Forelimb muscle (tissue), 1 donor: ENCODE results near the gene RAB3D. TPM values are rescaled to one million over a fixed set of nuclear protein-coding genes. Genes with fewer than 3 reads are reported as not detected.

Experiments
- DNase-seq: peaks from one replicate; pipeline ENCODE4 v3.0.0-alpha.2; 2013; ENCODE audit warnings: low read depth
- polyA plus RNA-seq: library from polyadenylated mRNA; unstranded; fragments of 120-200 nt; gene quantifications from one replicate; pipeline ENCODE4 v1.2.1, GENCODE V29; 2013; ENCODE audit not compliant: insufficient read length

RAB3D gene
- polyA plus RNA-seq, 1 donor = 5.2 TPM

DNA sequence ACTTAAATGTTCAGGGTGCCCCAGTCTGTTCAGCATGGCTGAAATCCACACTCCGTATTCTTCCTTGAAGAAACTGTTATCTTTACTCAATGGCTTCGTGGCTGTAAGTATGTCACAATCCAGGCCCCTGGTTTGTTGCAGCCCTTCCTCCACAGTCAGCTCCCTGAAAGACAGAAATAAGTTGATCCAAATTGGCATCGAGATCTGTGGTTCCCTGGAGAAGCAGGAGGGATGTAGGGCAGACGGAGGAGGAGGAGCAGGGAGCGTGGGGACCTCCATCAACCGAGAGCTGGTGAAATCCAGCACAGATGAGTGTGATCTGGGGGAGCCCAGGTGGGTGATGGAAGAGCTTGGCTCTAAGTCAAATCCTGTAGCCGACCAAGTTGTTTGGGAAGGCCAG lies 43.2 kb downstream of the RAB3D start:
- DNase-seq = no peak

DNA sequence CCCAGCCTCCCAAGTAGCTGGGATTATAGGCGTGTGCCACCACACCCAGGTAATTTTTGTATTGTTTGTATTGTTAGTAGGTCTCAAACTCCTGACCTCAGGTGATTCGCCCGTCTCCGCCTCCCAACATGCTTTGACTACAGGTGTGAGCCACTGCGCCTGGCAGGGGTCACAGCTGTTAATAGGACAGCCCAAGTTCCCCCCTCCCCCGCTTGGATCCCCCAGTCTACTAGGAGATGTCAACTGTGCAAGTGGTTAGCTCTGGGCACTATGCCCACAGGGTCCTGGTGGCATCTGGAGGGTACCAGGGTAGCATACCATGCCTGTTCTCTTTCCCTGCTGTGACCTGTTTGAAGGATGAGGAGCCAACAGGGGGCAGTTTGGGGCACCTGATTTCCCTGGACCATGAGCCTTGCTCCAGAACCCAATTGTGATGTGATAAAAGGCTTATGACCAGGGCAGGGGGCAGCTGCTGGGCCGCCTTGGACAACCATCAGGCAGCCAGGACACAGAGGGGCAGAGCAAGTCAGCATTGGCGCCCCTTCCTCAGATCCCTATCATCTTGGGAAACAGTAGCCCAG lies 43.7 kb downstream of the RAB3D start, which contains the start of gene TSPAN16:
TSS of gene TSPAN16 (plus strand) at position 496 of the 581 bp plus-strand sequence. CDS start 138 bp downstream, outside the sequence.
- DNase-seq = no peak

DNA sequence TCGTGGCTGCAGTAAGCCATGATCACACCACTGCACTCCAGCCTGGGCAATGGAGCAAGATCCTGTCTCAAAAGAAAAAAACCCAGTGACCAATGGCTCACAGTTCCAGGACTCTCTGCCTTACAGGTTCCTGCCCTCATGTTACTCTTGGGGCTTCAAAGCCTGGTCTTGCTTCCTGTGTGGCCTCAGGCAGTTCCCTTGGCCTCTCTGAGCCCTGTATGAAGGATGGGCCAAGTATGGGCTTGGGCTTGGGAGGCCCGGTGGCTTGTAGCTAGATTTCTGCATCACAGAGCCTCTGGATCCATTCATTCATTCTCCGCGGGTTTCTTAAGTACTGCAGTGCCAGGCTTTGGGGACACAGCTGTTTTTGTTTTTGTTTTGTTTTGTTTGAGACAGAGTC lies 44.3 kb downstream of the RAB3D start:
- no peak for DNase-seq

DNA sequence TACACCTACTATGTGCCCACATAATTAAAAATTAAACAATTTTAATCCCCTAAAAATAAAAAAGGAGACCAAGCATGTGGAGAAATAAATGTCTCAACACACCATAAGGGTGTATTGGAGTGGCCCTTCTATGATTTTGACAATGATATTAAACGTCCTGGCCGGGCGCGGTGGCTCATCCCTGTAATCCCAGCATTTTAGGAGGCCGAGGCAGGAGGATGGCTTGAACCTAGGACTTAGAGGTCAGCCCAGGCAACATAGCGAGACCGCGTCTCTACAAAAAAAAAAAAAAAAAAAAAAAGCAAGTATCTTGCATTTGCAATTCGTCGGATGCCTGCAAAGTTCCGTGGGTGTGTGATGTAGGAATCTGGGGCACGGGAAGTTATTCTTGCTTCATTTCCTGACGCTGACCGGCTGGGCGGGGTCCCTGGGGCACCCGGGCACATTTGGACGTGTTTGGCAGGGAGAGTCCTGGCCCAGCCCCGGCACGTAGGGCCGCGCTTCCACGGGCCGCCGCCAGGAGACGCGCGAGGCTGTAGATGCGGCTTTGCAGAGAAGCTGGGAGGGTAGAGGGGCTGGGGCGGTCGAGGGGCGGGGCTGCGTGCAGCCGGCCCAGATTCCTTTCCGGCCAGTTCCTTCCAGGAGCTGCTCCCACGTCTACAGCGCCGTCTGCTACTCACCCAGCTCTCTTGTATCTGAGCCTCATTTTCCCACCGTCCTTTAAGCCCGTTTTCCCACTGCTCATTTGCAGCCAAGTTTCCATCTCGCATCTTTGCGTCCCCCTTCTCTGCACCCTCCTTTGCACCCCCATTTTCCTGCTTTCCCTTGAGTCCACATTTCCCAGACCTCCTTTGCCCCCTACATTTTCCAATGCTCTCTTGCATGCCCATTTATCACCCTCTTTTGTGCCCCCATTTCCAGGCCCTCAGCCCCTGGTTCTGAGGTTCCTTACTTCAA lies 45.7 kb downstream of the RAB3D start:
- peak; percentile 62 for DNase-seq

DNA sequence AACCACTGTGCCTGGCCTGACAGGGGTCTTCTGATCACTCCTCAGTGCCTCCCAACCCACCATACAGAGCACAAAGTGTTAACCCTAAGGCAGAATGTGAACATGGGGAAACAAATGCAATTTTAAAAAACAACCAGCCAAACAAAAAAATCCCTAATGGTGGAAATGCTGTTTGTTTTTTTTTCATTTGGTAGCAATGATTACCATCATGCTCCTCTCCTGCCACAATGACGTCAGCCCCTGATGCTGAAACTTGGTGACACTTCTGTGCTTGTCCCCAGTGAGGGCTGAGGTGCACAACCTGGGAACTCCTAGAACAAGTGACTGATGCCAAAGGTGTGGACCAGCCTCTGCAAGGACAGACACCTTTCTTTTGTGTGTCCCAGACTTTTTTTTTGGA lies 47.5 kb downstream of the RAB3D start:
- DNase-seq = no peak

DNA sequence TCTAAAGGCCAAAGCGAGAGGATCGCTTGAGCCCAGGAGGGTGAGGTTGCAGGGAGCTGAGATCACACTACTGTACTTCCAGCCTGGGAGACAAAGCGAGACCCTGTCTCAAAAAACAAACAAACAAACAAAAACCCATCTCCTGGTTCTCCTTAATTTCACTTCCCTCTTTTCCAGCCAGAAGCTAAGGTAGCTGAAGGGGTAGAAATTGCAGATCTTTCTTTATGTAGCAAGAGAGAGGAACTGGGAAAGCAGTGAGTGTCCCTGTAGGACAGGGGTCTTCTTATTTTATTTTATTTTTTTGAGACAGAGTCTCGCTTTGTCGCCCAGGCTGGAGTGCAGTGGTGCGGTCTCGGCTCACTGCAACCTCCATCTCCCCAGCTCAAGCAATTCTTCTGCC lies 48.0 kb downstream of the RAB3D start:
- DNase-seq = no peak

DNA sequence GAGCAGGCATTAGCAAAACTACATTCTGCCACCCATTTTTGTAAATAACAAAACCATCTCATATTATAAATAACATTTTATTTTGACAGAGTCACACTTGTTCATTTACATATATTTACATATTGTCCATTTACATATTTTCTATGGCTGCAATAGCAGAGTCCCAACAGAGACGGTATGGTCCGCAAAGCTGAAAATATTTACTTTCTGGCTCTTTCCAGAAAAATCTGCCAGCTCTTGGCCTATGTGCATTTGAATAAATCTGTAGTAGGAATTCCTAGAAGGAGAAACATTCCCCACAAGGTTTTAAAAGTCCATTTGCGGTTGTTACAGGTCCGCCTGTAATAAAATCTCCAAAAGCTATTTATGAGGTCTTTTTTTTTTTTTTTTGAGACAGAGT lies 49.2 kb downstream of the RAB3D start:
- DNase-seq = no peak

DNA sequence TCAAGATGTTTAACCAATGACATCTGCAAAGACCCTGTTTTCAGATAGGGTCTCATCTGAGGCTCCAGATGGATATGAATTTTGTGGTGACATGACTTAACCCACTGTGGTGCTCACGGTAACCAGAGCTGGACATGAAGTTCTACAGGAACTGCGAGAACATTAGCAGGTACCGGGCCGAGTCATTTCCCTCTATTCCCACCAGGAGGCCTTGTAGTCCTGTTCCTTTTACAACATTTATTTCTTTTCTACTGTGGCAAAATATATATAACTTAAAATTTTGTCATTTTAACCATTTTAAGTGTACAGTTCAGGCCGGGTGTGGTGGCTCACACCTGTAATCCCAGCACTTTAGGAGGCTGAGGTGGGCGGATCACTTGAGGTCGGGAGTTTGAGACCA lies 51.1 kb downstream of the RAB3D start:
- DNase-seq = no peak

DNA sequence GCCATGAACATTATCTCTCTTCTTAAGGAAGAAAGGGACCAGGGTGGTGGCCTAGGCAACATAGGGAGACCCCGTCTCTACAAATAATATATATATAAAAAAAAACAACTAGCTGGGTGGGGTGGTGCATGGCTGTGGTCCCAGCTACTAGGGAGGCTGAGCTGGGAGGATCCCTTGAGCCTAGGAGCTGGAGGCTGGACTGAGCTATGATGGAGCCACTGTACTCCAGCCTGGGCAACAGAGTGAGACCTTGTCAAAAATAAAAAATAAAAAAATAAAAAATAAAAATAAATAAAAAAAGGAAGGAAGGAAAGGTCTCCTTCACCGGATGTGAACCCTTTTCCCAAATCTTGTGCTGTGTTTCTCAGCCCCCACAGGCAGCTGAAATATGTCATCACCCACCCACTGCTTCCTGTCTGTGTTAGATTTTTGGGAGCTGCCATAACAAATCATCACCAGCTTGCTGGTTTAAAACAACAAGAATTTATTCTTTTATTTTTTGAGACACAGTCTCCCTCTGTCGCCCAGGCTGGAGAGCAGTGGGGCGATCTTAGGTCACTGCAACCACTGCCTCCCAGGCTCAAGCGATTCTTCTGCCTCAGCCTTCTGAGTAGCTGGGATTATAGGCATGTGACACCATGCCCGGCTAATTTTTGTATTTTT lies 53.0 kb downstream of the RAB3D start:
- no peak for DNase-seq

DNA sequence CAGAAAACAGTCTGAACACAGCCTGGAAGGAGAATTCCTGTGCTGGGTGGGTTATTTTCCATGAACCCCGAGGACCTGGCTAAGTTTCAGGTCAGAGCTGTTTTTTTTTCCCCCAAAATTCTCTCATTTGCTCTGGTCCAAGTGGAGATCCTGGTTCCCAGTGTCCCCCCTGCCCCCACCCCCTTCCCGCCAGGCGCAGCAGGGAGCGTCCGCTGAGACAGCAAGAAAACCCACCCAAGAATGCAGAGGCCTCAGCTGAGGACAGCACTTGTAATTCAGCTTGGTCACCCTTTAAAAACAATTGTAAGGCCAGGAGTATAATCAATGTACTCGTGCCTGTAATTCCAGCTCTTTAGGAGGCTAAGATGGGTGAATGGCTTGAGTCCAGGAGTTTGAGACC lies 54.9 kb downstream of the RAB3D start:
- no peak for DNase-seq

DNA sequence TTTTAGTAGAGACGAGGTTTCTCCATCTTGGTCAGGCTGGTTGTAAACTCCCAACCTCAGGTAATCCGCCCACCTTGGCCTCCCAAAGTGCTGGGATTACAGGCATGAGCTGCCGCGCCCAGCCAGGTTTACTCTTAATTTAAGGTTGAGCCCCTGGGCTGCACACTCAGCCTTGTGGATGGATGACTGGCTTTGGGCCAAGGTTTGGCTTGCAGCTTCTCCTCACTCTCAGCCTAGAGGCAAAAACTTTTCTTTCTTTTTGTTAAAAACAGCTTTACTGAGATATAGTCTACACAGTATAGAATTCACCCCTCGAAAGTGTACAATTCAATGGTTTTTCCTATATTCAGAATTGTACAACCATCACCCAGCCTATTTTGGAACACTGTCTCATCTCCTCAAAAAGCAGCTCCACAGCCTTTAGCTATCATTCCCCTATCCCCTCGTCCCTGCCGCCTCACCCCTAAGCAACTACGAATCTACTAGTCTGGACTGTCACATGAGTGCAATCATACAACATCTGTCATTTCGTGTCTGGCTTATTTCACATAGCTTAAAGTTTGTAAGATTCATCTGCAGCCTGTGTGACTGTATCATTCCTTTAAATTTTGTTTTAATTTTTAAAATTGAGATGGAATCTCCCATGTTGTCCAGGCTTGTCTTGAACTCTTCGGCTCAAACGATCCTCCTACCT lies 58.0 kb downstream of the RAB3D start:
- no peak for DNase-seq

DNA sequence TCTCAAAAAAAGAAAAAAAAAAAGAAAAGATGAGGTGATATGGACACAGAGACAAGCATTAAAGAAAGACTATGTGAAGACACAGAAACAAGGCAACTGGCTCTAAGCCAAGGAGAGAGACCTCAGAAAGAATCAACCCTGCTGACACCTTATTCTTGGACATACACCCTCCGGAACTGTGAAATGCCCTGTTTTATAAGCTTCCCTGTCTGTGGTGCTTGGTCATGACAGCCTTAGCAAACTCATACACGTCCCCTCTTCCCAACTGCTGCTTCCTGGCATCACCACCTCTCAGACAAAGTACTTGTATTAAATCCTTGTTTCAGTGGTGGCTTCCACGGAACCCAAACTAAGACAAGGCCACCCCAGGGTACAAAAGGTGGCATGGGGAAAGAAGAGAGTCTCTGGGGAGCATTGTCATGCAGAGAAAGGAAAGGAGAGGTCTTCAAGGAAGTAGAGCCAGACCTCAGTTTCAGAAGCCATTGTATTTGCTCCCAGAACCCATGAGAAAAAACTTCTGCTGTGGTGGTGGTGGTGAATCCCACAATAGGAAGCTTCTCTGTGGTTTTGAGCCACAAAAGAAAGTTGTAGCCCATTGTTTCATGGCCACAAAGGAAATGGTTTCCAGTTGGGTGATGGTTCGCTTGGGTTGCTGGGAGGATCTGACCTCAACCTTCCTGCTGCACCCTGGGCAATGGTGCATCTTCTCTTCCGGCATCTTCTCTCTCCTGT lies 59.8 kb downstream of the RAB3D start:
- no peak for DNase-seq

DNA sequence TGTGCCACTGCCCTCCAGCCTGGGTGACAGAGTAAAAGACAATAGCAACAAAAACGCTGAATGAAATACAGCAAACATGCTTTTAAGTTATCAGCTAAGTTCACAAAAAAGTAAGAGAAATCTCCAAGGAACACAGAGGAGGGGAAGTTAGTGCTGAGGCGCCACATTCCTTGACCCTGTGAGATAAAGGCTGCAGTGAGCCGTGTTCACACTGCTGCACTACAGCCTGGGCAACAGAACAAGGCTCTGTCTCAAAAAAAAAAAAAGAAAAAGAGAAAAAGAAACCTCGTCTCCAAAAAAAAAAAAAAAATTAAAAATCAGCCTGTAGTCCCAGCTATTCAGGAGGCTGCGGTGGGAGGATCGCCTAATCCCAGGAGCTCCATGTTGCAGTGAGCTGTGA lies 60.8 kb downstream of the RAB3D start:
- no peak for DNase-seq

DNA sequence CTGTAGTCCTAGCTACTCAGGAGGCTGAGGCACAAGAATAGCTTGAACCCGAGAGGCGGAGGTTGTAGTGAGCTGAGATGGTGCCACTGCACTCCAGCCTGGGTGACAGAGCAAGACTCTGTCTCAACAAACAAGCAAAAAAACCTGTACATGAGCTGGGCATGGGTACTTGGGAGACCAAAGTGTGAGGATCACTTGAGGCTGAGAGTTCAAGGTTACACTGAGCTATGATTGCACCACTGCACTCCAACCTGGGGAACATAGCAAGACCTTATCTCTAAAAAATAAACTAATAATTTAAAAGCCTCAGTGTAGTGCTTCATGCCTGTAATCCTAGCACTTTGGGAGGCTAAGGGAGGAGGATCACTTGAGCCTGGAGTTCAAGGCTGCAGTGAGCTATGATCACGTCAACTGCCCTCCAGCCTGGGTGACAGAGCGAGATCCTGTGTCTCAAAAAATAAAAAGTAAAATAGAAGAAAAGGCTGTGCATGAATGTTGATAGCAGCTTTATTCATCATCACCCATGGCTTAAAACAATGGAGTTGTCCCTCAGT lies 64.8 kb downstream of the RAB3D start:
- no peak for DNase-seq

DNA sequence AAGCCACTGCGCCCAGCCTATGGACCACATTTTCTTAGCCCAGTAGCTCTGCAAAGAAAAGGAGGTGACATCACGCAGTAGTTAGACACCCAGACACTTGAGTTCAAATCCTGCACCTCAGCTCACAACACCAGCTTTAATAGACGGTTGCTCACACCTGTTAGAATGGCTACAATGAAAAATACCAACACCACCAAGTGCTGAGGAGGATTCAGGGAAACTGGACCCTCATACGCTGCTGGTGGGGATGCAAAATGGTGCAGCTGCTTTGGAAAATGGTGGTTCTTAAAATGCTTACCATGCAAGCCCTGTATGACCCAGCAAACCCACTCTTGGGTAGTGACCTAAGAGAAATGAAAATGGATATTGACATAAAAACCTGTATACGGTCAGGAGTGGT lies 65.5 kb downstream of the RAB3D start:
- no peak for DNase-seq

DNA sequence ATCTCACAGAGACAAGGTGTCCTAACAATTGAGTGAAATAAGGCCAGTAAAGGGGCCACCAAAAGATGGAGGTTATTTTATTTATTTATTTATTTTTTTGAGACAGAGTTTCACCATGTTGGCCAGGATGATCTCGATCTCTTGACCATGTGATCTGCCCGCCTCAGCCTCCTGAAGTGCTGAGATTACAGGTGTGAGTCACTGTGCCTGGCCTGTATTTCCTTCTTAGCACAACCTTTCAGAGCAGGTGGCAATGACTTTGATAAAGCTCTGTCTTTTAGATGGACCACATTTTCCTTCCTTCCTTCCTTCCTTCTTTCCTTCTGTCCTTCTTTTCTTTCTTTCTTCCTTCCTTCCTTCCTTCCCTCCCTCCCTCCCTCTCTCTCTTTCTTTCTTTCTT lies 66.2 kb downstream of the RAB3D start:
- DNase-seq = no peak

Other genes starting within 250 kb of the RAB3D start
- 9.2 TPM for gene SPC24, start 183.9 kb downstream of the RAB3D start, polyA plus RNA-seq
- 103 TPM for gene KANK2, start 142.1 kb downstream of the RAB3D start, polyA plus RNA-seq
- gene ANGPTL8, start 100.0 kb downstream of the RAB3D start, polyA plus RNA-seq = 0.87 TPM
- gene DOCK6, start 77.1 kb downstream of the RAB3D start, polyA plus RNA-seq = 34.5 TPM
- gene TSPAN16, start 43.5 kb downstream of the RAB3D start, polyA plus RNA-seq = not detected
- gene TMEM205, start 6.6 kb upstream of the RAB3D start, polyA plus RNA-seq = 44.9 TPM
- gene CCDC159, start 6.9 kb upstream of the RAB3D start, polyA plus RNA-seq = 7.6 TPM
- 11.3 TPM for gene PLPPR2, start 15.8 kb upstream of the RAB3D start, polyA plus RNA-seq
- 1.3 TPM for gene SWSAP1, start 35.0 kb upstream of the RAB3D start, polyA plus RNA-seq
- gene EPOR, start 44.7 kb upstream of the RAB3D start, polyA plus RNA-seq = 2.9 TPM
- gene RGL3, start 79.7 kb upstream of the RAB3D start, polyA plus RNA-seq = 0.40 TPM
- gene ODAD3, start 95.5 kb upstream of the RAB3D start, polyA plus RNA-seq = 0.20 TPM
- 158 TPM for gene PRKCSH, start 96.0 kb upstream of the RAB3D start, polyA plus RNA-seq
- gene ELAVL3, start 141.4 kb upstream of the RAB3D start, polyA plus RNA-seq = 0.04 TPM
- 6.0 TPM for gene ZNF653, start 166.2 kb upstream of the RAB3D start, polyA plus RNA-seq
- 38.2 TPM for gene ECSIT, start 189.5 kb upstream of the RAB3D start, polyA plus RNA-seq
- gene CNN1, start 199.2 kb upstream of the RAB3D start, polyA plus RNA-seq = 179 TPM
- 31.8 TPM for gene ELOF1, start 219.6 kb upstream of the RAB3D start, polyA plus RNA-seq
- gene ACP5, start 238.0 kb upstream of the RAB3D start, polyA plus RNA-seq = 1.1 TPM